CD4-positive, alpha-beta T cell treated with Interleukin-4 for 1 hour (primary cell): Measurements from ENCODE around the gene DCAF8L1.
"Not testable (repeated sequence)": the region's sequence is repeated elsewhere in the genome, so short reads cannot be mapped to it uniquely, and the experiment has no call there.

ENCODE experiments used
- DNase-seq, 2 donors: peaks; one replicate each; pipeline ENCODE4 v3.0.0-alpha.2; 2020 to 2022

The DCAF8L1 gene

DNA sequence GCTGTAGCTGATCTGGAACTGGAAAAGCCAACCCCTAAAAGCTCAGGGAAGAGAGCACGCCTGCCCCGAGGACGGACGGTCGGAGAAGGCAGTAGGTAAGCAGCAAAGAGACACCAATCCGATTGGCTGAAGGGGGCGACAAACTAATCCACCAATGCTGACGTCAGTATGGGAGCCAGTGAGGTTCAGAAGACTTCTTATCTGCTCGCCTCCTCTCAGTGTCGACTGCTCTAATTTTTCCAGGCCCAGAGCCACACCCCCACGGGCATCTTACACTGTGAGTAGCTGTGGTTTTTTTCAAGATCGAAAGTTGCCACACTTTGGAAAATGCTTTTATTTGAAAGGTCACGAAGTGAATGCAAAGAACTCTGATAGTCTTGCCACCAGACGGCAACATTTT lies at the start of gene DCAF8L1:
TSS of gene DCAF8L1 (minus strand) at position 101 of the 400 bp plus-strand sequence. CDS start 115 bp downstream, outside the sequence.
- no peak for DNase-seq

DNA sequence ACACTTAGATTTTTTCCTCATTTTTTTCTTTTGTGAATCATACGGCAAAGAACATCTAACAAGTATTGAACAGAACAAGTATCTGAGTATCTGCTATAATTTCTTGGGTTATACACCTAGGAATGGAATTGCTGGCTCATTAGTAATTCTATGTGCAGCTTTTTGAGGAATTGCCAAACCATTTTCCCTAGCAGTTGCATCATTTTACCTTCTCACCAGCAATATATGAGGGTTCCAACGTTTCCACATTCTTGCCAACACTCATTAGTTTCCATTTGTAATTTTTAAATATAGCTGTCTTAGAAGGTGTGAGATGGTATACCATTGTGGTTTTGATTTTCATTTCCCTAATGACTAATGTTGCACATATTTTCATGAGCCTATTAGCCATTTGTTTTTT lies 41.1 kb upstream of the DCAF8L1 start:
- DNase-seq: no peak

DNA sequence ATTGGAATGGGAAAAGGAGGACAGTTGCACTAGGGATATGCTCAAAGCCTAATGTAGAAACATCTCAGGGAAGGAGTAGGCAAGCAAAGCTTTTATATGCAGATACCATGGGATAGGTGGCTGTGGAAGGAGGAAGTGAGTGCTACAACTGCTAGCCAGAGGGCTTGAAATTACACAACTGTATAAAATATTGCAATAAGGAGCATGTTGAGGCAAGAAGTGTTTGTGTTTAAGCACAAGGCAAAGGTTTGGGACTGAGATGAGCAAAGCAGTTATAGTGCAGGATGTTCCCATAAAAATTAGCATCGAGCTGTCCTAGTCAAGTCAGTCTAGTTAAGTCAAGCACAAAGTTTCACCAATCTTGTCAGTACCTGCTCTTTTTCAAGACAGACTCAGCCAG lies 35.6 kb upstream of the DCAF8L1 start:
- DNase-seq: no peak

DNA sequence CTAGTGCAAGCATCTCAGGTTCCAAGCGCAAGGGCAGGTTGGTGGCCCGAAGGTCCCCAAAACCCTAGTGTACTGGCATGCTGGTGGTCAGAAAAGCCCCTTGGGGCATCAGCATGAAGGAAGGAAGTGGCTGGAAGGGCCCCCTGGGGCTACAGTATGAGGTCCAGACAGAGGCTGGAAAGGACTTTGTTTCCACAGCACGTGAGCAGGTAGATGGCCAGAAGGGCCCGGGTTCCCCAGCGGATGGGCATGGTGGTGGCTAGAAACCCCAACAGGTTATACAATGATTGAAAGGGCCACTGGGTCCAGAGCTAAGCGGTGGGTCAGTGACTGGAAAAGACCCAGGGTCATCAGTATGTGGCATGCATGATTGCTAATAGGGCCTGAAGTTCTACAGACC lies 34.7 kb upstream of the DCAF8L1 start:
- DNase-seq: no peak

DNA sequence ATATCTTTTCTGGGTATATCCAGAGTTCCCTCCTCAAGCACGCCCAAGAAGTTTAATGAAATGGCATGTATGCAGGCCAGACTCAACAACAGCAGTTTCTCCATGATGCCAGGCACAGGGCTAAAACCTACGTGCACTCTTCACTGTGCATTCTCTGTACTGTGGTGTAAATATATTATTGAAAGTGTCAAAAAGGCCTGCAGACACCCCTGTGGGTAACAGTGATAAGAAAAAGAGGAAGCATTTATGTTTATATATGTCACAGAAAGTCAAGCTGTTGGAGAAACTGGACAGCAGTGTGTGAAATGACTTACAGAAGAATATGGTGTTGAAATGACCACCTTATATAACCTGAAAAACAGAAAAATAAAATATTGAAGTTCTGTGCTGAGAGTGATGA lies 29.6 kb upstream of the DCAF8L1 start:
- no peak for DNase-seq

DNA sequence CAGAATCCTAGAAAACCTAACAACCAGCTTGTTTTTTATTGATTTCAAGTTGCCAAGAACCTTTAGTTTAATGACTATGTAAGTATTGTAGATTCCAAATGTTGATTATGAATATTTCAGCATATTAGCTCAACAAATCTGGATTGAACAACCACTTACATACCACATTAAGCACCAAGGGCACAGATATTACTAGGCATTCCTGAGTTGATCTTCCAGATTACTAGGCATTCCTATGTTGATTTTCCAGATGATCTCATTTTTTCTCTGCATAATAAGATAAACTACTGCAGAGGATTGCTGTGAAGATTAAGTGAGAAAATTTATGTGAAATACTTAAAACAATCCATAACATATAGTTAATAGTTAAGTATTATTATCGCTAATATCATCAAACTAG lies 17.4 kb upstream of the DCAF8L1 start:
- no peak for DNase-seq

DNA sequence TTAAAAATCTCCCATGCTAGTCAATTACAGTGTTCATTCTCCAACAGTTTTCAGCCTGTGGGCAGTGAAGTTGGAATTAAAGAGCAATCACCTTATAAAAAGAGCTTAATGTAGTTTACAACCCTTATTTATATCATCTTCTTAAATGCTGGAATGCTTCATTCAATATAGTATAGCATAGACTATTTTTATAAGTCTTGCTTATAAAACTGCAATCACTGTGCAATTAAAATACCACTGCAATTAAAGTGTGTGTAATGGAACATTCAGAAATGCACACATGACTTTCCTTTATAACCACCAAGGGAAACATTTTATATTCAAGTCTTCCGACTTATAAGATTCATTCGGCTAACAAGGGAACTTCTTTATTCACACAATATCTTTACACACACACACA lies 16.4 kb upstream of the DCAF8L1 start:
- no peak for DNase-seq

DNA sequence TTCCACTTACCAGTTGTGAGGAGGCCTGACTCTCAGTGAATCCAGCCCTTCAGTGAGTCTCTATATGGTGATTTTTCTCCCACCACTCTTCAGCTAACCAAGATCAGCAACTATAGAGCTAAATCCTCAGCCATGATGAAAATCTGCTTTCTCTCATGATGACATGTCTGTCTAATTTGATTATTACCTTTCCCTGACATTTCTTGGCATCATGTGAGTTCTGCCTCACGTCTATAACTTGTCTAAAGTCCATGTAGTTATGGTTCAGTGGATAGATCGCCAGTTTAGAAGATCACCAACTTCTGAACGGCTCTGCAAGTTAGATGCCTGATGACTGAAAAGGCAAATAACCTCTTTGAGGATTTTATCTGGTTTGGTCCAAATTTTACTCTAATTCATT lies 14.9 kb upstream of the DCAF8L1 start:
- DNase-seq: no peak

DNA sequence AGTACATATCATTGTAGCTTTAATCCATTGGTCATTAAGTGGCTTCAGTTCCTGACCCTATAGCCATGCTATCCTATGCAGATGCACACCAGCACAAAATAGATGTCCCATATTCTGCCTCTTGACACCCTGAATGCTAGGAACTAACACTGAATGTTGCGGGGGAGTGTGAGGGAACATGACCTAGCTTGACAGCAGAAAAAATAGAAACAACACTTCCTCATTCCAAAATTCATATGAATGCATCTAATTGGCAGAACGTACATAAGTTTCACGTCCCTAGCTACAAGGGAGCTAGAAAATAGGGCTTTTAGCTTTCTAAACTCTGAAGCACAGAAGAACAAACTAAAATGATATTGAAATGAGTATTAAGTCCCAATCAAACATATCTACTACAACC lies 14.4 kb upstream of the DCAF8L1 start:
- no peak for DNase-seq

DNA sequence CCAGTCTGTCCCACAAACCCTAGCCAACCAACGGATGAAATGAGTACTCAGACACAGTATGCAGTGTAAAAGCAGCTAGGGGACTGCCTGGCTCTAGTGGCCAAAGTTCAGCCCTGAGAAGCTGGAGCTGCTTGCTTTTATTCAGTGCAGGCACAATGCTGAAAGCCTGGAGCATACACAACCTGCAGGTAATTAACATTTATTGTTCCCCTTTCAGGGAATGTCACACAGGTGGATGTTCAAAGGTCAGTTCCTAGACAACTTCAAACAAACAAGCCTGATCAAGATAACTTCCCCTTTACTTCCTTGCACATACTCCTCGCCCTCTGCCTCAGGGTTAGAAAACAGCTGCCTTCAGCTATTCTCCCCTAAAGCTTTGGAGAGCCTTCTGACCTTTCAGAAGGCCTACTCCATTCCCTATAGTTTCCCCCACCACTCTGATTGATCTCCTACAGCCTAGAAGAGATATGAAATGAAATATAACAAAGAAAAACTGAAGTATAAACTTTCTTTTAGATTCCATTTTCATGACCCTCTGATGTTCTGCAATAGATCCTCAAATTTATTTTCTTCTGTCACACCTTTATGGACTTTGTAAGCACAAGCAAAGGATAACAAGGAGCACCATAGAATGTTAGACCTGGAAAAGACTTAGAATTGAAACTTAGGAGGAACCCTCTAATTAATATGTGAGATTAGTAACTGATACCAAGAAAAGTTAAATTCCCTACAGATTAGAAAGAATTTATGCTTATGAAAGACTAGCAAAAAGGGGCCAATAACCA lies 6.8 kb upstream of the DCAF8L1 start:
- no peak for DNase-seq

DNA sequence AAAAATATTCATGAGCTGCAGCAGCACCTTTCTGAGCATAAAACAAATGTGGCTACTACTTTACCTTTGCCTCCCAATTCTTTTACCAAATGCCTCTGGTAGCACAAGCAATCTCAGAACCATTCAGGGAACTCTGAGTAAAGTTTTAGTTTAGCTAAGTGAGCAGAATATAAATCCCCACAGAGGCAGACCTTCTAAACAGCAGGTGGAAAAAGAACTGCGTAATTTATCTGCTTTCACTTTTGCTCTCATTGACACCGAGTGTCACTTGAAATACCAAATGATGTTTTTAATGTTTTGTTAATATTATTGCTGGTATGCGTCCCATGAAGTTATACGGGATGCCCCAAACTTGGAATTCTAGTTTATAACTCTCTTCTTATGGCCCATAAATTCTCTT lies 4.3 kb downstream of the DCAF8L1 start:
- DNase-seq: not testable (repeated sequence)

DNA sequence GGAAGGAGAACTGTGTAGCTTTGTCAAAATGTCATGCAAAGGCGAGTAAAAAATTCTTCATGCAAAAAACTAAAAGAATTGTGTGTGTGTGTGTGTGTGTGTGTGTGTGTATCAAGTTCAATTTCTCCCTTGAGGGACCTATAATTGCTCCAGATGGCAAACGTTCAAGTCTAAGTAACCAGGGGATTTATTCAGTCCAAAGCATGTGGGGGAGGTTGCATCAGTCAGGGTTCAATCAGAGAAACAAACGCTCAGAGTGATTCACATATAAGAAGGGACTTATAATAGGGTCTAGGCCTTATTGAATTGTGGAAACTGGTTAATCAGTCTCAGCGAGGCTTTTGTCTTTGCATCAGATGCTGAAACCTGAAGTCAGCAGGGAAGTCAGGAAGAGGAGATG lies 5.0 kb downstream of the DCAF8L1 start:
- no peak for DNase-seq

DNA sequence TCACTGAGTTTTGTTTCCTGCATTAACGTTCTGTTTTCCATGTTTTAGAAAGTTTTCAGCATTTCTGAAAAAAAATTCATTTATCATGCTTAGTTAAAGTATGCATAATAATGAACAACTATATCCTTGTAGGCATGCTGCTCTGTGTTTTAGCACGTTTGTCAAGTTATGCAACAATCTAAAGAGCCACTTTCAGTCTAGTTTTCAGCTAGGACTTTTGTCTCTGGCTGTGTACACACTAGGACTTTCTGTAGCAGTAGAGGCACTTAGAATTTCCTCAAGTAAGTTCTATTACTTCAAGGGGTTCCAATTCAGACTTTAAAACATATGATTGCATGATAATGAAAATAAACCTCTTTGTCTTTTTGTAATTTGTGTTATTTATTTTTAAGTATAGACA lies 12.4 kb downstream of the DCAF8L1 start:
- DNase-seq: no peak

DNA sequence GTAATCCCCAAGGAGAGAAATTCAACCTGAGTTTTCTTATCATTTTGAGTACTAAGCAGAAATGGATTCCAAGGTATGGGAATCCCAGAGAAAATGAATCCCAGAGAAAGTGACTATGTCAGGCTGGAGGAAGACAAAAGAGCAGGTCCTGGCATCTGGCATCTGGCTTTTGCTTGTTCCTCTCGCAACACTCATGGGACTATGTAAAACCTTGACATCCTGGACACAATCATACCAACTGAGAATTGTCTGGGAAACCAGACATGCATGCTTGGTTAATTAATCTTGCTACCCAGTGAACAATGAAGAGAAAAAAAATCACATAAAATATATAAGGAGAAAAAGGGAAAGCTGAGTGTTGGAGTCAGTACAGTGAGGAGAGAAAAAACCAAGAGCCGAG lies 12.9 kb downstream of the DCAF8L1 start:
- DNase-seq: no peak

DNA sequence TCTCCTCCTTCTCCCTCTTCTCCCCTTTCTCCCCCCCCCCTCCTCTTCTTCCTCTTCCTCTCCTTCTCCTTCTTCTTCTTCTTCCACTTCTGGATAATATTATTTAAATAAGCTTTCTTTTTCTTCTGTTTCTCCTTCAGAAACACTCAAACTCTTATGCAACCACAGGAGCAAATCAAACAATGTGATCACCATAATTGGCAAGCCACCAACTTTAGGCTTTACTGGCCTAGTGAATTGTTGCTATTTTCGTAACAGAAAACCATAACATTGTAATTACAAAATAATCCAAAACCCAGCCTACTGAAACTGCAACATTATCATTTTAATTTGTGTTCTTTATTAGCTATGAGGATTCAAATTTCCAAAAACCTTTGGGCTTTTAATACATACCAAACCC lies 14.3 kb downstream of the DCAF8L1 start:
- DNase-seq: no peak

DNA sequence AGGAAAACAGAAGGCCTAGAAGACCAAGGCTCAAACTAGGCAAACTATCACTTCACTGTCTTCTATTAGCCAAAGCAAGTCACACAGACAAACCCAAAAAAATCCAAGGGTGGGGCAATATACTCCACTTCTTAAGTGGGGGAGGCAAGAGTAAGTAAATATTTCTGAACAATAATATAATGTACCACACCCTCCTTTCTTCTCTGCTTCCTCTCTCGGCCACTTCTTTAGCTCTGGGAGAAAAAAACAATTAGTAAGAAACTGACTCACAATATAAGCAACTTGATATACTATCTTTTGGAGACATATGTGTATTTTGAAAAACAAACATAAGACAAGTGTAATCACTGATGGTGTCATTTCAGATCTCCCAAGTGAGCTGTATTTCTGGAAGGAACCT lies 14.8 kb downstream of the DCAF8L1 start:
- DNase-seq: no peak

DNA sequence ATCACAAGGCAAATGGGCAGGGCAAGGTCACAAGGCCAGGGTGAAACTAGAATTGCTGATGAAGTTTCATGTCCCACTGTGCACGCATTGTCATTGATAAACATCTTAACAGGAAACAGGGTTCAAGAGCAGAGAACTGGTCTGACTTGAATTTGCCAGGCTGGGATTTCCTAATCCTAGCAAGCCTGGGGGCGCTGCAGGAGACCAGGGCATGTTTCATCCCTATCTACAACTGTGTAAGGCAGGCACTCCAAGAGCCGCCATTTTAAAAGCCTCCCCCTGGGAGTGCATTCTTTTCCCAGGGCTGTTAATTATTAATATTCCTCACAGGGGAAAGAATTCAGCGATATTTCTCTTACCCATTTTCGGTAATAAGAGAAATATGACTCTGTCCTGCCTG lies 15.9 kb downstream of the DCAF8L1 start:
- not testable (repeated sequence) for DNase-seq

DNA sequence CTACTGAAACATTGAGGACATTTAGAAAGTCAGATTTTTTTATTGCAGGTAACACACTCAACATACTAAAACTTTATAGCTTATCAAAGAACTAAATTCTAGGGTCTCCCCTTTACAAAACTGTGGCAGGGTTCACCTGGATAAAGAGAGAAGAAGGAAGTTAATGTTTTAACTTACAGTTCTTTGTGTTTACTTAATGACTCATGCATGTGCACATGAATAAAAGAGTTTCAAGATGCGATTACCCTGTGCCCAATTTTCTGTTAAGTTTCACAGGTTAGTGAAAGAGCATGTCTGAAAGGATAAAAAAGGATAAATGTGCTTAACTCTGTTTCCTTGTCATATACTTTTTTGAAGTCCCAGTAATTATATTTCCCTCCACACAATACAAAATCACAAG lies 16.8 kb downstream of the DCAF8L1 start:
- no peak for DNase-seq

DNA sequence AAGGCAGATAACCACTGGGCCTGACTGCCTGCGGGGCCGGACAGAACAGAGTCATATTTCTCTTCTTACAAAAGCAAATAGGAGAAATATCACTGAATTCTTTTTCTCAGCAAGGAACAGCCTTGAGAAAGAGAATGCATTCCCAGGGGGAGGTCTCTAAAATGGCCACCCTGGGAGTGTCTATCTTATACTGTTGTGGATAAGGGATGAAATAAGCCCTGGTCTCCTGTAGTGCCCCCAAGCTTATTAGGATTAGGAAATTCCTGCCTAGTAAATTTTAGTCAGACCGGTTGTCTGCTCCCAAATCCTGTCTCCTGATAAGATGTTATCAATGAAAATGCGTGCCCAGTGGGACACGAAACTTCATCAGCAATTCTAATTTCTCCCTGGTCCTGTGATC lies 20.8 kb downstream of the DCAF8L1 start:
- DNase-seq: not testable (repeated sequence)

DNA sequence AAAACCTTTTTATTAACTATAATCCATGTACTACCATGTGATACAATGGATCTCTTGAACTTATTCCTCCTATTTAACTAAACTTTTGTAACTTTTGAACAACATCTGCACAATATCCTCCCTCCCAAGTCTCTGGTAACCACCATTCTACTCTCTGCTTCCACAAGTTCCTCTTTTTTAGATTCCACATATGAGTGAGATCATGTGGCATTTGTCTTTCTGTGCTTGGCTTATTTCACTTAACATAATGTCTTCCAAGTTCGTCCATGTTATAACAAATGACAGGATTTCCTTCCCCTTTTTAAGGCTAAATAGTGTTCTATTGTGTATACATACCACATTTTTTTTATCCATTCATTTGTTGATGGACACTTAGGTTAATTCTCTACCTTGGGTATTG lies 28.1 kb downstream of the DCAF8L1 start:
- DNase-seq: no peak

DNA sequence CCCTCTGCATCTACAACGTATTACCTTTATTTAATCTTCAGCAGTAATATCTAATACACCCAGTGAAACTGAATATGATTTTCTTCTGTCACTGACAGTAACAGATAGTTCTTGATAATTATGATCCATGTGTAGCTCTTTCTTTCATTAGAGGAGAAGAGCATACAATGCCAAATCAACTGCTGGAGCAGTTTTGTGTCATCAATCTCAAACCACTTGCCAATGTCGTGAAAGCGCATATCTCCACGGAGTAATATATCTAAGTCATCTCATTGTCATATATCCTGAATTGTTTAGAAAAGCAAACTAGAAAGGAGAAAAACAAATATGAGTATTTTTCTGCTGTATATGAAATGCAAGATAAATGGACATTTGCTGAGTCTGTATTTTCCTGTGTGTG lies 47.9 kb downstream of the DCAF8L1 start:
- no peak for DNase-seq
